HEK293 (cell line): Measurements from ENCODE around the gene SNX13.

Experiments
- BCL11A ChIP-seq: fragments of 450-650 bp; formaldehyde crosslinking; IDR thresholded peaks from 2 replicates; pipeline ENCODE4 v1.5.1; 2016; ENCODE audit warnings: low read depth, missing biosample characterization, missing genetic modification characterization
- GLIS2 ChIP-seq: fragments of 450-650 bp; formaldehyde crosslinking; IDR thresholded peaks from 2 replicates; pipeline ENCODE4 v1.5.1; 2016; ENCODE audit warnings: missing biosample characterization, missing genetic modification characterization
- IKZF3 ChIP-seq: fragments of 450-650 bp; IDR thresholded peaks from 2 replicates; pipeline ENCODE4 v1.5.0; 2018; ENCODE audit warnings: missing biosample characterization, mild to moderate bottlenecking, missing genetic modification characterization, moderate library complexity
- KLF1 ChIP-seq: fragments of 450-650 bp; formaldehyde crosslinking; IDR thresholded peaks from 2 replicates; pipeline ENCODE4 v1.5.1; 2016; ENCODE audit warnings: missing biosample characterization, missing genetic modification characterization
- KLF9 ChIP-seq: fragments of 450-650 bp; formaldehyde crosslinking; IDR thresholded peaks from 2 replicates; pipeline ENCODE4 v1.5.1; 2016; ENCODE audit warnings: missing biosample characterization, missing genetic modification characterization, low read depth
- ZBTB1 ChIP-seq: fragments of 450-650 bp; formaldehyde crosslinking; IDR thresholded peaks from 2 replicates; pipeline ENCODE4 v1.5.1; 2016; ENCODE audit warnings: missing biosample characterization, missing genetic modification characterization
- ZBTB10 ChIP-seq: fragments of 450-650 bp; formaldehyde crosslinking; IDR thresholded peaks from 2 replicates; pipeline ENCODE4 v1.5.1; 2016; ENCODE audit warnings: missing biosample characterization, missing genetic modification characterization
- ZBTB20 ChIP-seq: fragments of 450-650 bp; formaldehyde crosslinking; IDR thresholded peaks from 2 replicates; pipeline ENCODE4 v1.5.1; 2016; ENCODE audit warnings: missing biosample characterization, missing genetic modification characterization
- ZEB2 ChIP-seq: fragments of 450-650 bp; formaldehyde crosslinking; IDR thresholded peaks from 2 replicates; pipeline ENCODE4 v1.5.1; 2016; ENCODE audit warnings: missing biosample characterization, missing genetic modification characterization
- ZIC2 ChIP-seq: fragments of 450-650 bp; formaldehyde crosslinking; IDR thresholded peaks from 2 replicates; pipeline ENCODE4 v1.5.1; 2016; ENCODE audit warnings: missing biosample characterization, missing genetic modification characterization
- ZNF169 ChIP-seq: fragments of 450-650 bp; formaldehyde crosslinking; IDR thresholded peaks from 2 replicates; pipeline ENCODE4 v1.5.1; 2016; ENCODE audit warnings: missing biosample characterization, missing genetic modification characterization
- ZNF214 ChIP-seq: fragments of 450-650 bp; formaldehyde crosslinking; IDR thresholded peaks from 2 replicates; pipeline ENCODE4 v1.5.1; 2017; ENCODE audit warnings: missing biosample characterization, mild to moderate bottlenecking, missing genetic modification characterization, borderline replicate concordance
- ZNF280C ChIP-seq: fragments of 450-650 bp; formaldehyde crosslinking; IDR thresholded peaks from 2 replicates; pipeline ENCODE4 v1.5.1; 2016; ENCODE audit warnings: missing biosample characterization, missing genetic modification characterization
- ZNF324 ChIP-seq: fragments of 450-650 bp; formaldehyde crosslinking; IDR thresholded peaks from 2 replicates; pipeline ENCODE4 v1.5.1; 2016; ENCODE audit warnings: missing biosample characterization, missing genetic modification characterization
- ZNF335 ChIP-seq: fragments of 450-650 bp; formaldehyde crosslinking; conservative IDR thresholded peaks from 2 replicates; pipeline ENCODE4 v1.5.1; 2016; ENCODE audit warnings: missing biosample characterization, missing genetic modification characterization
- ZNF366 ChIP-seq: fragments of 450-650 bp; formaldehyde crosslinking; conservative IDR thresholded peaks from 2 replicates; pipeline ENCODE4 v1.5.1; 2016; ENCODE audit warnings: missing biosample characterization, missing genetic modification characterization
- ZNF558 ChIP-seq: fragments of 450-650 bp; formaldehyde crosslinking; IDR thresholded peaks from 2 replicates; pipeline ENCODE4 v1.5.1; 2016; ENCODE audit warnings: missing biosample characterization, missing genetic modification characterization
- ZNF843 ChIP-seq: fragments of 450-650 bp; formaldehyde crosslinking; IDR thresholded peaks from 2 replicates; pipeline ENCODE4 v1.5.1; 2016; ENCODE audit warnings: missing biosample characterization, missing genetic modification characterization
- ZSCAN30 ChIP-seq: fragments of 450-650 bp; IDR thresholded peaks from 2 replicates; pipeline ENCODE4 v1.5.1; 2018; ENCODE audit warnings: missing biosample characterization, mild to moderate bottlenecking, missing genetic modification characterization, moderate library complexity
- TF ChIP-seq, protein P1 (sequence below): fragments of 450-650 bp; formaldehyde crosslinking; IDR thresholded peaks from 2 replicates; pipeline ENCODE4 v1.5.1; 2016; ENCODE audit warnings: missing biosample characterization, missing genetic modification characterization, low read depth
- TF ChIP-seq, protein P2 (sequence below): fragments of 450-650 bp; formaldehyde crosslinking; IDR thresholded peaks from 2 replicates; pipeline ENCODE4 v1.5.1; 2016; ENCODE audit warnings: missing biosample characterization, missing genetic modification characterization
- TF ChIP-seq, protein P3 (sequence below): fragments of 450-650 bp; formaldehyde crosslinking; IDR thresholded peaks from 2 replicates; pipeline ENCODE4 v1.5.1; 2017; ENCODE audit warnings: missing biosample characterization, missing genetic modification characterization
- TF ChIP-seq, protein P4 (sequence below): fragments of 450-650 bp; IDR thresholded peaks from 2 replicates; pipeline ENCODE4 v1.5.1; 2018; ENCODE audit warnings: missing biosample characterization, missing genetic modification characterization
- TF ChIP-seq, protein P5 (sequence below): fragments of 450-650 bp; formaldehyde crosslinking; IDR thresholded peaks from 2 replicates; pipeline ENCODE4 v1.5.1; 2016; ENCODE audit warnings: missing biosample characterization, missing genetic modification characterization

SNX13 gene

DNA sequence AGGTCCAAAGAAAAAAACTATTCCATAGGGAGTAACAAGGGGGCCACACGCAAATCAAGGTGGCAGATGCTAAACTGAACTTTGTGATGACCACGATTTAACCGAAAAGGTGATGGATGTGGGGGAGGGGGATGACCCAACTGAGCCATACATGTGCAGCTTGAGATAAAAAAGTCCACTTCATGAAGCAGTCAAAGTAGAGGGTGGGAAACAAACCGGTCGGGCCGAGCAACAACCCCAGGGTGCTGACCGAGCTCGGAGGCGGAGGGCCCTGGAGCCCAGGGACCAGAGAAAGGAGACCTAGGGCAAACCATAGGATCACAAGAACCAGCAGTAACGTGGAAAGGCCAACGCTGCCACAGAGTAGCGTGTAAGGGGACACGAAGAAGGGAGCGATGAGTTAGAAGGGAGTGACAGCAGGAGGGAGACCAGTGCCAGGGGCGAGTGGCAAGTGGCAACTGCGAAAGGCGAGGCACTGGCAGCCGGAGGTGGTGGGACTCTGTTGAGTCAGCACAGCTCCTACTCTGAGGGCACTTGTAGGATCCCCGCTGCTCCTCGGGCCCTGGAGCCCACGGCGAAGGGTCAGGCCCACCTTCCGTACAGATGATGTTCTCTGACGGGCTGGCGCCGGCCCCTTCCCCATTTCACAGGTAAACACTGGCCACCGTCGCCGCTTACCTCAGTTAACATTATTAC lies 540 bp downstream of the SNX13 start (continued):
- TF ChIP-seq, protein P1, sequence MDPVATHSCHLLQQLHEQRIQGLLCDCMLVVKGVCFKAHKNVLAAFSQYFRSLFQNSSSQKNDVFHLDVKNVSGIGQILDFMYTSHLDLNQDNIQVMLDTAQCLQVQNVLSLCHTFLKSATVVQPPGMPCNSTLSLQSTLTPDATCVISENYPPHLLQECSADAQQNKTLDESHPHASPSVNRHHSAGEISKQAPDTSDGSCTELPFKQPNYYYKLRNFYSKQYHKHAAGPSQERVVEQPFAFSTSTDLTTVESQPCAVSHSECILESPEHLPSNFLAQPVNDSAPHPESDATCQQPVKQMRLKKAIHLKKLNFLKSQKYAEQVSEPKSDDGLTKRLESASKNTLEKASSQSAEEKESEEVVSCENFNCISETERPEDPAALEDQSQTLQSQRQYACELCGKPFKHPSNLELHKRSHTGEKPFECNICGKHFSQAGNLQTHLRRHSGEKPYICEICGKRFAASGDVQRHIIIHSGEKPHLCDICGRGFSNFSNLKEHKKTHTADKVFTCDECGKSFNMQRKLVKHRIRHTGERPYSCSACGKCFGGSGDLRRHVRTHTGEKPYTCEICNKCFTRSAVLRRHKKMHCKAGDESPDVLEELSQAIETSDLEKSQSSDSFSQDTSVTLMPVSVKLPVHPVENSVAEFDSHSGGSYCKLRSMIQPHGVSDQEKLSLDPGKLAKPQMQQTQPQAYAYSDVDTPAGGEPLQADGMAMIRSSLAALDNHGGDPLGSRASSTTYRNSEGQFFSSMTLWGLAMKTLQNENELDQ (tag by site-specific recombination) = no peak
- no peak for TF ChIP-seq ZBTB1 (tag by site-specific recombination)
- no peak for TF ChIP-seq ZNF169 (tag by site-specific recombination)
- TF ChIP-seq ZSCAN30 (tag by site-specific recombination) = no peak
- TF ChIP-seq BCL11A (tag by site-specific recombination) = no peak
- no peak for TF ChIP-seq ZBTB10 (tag by site-specific recombination)
- no peak for TF ChIP-seq IKZF3 (tag by site-specific recombination)
- TF ChIP-seq, protein P2, sequence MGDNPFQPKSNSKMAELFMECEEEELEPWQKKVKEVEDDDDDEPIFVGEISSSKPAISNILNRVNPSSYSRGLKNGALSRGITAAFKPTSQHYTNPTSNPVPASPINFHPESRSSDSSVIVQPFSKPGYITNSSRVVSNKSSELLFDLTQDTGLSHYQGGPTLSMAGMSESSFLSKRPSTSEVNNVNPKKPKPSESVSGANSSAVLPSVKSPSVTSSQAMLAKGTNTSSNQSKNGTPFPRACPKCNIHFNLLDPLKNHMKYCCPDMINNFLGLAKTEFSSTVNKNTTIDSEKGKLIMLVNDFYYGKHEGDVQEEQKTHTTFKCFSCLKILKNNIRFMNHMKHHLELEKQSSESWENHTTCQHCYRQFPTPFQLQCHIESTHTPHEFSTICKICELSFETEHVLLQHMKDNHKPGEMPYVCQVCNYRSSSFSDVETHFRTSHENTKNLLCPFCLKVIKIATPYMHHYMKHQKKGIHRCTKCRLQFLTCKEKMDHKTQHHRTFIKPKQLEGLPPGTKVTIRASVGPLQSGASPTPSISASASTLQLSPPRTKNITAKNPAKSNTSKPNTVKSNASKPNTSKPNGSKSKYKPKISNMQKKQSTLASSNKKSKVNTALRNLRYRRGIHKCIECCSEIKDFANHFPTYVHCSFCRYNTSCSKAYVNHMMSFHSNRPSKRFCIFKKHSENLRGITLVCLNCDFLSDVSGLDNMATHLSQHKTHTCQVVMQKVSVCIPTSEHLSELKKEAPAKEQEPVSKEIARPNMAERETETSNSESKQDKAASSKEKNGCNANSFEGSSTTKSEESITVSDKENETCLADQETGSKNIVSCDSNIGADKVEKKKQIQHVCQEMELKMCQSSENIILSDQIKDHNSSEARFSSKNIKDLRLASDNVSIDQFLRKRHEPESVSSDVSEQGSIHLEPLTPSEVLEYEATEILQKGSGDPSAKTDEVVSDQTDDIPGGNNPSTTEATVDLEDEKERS (tag by site-specific recombination) = no peak
- peak; percentile 49 for TF ChIP-seq ZBTB20 (tag by site-specific recombination)
- TF ChIP-seq ZIC2 (tag by site-specific recombination) = peak; percentile 13; the same call in 1 of the 2 replicates
- TF ChIP-seq, protein P3, sequence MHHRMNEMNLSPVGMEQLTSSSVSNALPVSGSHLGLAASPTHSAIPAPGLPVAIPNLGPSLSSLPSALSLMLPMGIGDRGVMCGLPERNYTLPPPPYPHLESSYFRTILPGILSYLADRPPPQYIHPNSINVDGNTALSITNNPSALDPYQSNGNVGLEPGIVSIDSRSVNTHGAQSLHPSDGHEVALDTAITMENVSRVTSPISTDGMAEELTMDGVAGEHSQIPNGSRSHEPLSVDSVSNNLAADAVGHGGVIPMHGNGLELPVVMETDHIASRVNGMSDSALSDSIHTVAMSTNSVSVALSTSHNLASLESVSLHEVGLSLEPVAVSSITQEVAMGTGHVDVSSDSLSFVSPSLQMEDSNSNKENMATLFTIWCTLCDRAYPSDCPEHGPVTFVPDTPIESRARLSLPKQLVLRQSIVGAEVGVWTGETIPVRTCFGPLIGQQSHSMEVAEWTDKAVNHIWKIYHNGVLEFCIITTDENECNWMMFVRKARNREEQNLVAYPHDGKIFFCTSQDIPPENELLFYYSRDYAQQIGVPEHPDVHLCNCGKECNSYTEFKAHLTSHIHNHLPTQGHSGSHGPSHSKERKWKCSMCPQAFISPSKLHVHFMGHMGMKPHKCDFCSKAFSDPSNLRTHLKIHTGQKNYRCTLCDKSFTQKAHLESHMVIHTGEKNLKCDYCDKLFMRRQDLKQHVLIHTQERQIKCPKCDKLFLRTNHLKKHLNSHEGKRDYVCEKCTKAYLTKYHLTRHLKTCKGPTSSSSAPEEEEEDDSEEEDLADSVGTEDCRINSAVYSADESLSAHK = no peak
- peak; percentile 69 for TF ChIP-seq ZNF335 (tag by site-specific recombination)
- TF ChIP-seq ZNF214 (tag by site-specific recombination) = no peak
- TF ChIP-seq ZNF843 (tag by site-specific recombination) = no peak
- no peak for TF ChIP-seq ZEB2 (tag by site-specific recombination)
- peak; percentile 50 for TF ChIP-seq GLIS2
- no peak for TF ChIP-seq ZNF558 (tag by site-specific recombination)
- TF ChIP-seq, protein P4, sequence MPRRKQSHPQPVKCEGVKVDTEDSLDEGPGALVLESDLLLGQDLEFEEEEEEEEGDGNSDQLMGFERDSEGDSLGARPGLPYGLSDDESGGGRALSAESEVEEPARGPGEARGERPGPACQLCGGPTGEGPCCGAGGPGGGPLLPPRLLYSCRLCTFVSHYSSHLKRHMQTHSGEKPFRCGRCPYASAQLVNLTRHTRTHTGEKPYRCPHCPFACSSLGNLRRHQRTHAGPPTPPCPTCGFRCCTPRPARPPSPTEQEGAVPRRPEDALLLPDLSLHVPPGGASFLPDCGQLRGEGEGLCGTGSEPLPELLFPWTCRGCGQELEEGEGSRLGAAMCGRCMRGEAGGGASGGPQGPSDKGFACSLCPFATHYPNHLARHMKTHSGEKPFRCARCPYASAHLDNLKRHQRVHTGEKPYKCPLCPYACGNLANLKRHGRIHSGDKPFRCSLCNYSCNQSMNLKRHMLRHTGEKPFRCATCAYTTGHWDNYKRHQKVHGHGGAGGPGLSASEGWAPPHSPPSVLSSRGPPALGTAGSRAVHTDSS (tag by site-specific recombination) = no peak
- TF ChIP-seq, protein P5, sequence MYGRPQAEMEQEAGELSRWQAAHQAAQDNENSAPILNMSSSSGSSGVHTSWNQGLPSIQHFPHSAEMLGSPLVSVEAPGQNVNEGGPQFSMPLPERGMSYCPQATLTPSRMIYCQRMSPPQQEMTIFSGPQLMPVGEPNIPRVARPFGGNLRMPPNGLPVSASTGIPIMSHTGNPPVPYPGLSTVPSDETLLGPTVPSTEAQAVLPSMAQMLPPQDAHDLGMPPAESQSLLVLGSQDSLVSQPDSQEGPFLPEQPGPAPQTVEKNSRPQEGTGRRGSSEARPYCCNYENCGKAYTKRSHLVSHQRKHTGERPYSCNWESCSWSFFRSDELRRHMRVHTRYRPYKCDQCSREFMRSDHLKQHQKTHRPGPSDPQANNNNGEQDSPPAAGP (tag by site-specific recombination) = no peak
- no peak for TF ChIP-seq ZNF280C
- no peak for TF ChIP-seq KLF1 (tag by site-specific recombination)
- TF ChIP-seq ZNF324 = no peak
- TF ChIP-seq KLF9 (tag by site-specific recombination) = no peak
- TF ChIP-seq ZNF366 (tag by site-specific recombination) = no peak
